HG02970 (cell line): ENCODE data around the gene WFIKKN1.

Source experiments
- ATAC-seq: cut with Tn5 transposase; IDR thresholded peaks from one replicate; pipeline ENCODE4 v1.9.1; 2021; ENCODE audit warnings: mild to moderate bottlenecking, moderate library complexity, moderate number of reproducible peaks; ENCODE audit not compliant: unreplicated experiment, low FRiP score

WFIKKN1 gene

DNA sequence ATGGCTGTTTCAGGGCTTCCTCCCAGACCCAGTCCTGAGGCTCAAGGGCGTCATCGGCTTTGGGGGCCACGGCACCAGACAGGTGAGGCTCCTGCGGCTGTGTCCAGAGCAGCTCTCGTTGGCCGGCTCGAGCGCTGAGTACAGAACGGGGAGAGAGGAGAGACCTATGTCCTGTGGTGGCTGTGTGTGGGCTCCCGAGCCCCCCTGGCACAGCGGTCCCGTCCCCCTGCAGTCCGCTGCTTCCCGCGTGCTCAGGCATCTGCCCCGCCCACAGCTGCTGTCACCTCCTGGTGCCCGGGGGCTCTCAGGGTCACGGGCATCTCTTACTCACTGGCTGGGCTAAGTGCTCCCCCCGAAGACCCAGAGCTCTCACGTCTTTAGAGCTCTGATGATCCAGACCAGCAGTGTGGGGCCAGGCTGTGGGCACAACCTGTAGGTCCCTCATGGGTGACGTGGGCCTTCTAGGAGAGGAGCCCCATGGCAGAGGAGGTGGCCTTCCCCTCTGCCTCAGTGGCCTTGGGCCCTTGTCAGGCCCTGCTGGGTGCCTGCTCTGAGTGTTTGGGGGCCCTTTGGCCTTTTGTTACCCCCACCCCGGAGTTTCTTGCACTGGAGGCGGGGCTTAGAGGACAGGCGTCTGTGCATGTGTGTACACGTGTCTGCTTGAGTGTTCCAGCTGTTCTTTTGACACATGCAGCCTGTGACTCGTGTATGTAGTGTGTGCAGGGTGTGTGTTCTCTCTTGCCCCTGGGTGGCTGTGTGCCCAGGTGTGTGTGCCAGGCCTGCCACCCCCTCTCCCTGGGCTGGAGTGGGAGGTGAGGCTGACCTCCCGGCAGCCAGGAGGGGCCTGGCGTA is 21.9 kb downstream of the WFIKKN1 start:
- ATAC-seq, result no peak

GRCh38 chr16:654034-654433 is 23.2 kb downstream of the WFIKKN1 start:
- ATAC-seq, result no peak

GRCh38 chr16:657487-657886 is 26.7 kb downstream of the WFIKKN1 start:
- ATAC-seq, result no peak

DNA sequence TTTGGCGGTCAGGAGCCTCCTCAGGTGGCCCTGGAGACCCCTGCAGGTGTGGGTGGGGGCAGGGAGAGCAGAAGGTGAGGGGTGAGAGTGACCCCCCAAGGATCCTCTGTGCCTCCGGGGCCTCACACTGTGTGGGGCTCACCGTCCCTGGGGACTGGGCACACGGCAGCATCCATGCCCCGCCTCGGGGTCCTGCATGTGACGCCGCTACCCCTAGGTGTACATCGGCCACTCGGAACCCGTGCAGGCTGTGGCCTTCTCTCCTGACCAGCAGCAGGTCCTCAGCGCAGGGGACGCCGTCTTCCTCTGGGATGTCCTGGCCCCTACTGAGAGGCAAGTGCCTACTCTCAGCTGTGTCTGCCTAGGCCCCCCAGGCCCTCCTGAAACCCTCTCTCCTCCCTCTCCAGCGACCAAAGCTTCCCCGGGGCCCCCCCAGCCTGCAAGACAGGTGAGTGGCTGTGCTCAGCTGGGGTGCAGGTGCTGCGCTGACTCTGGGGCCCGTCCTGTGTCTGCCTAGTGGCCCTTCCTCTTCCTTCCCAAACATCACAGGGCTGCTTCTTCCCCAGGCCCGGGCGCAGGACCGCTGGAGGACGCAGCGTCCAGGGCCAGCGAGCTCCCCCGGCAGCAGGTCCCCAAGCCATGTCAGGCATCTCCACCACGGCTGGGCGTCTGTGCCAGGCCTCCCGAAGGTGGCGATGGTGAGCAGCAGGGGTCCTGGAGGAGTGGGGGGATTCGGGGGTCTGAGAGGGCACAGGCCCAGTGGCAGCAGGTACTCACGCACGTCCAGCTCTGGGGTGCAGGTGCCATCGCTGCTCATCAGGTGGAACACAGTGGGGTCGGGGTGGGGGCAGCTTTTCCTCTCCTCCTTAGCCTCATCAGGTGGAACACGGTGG is 28.1 kb downstream of the WFIKKN1 start:
- no peak for ATAC-seq

GRCh38 chr16:659618-660017 is 28.8 kb downstream of the WFIKKN1 start:
- no peak for ATAC-seq

DNA sequence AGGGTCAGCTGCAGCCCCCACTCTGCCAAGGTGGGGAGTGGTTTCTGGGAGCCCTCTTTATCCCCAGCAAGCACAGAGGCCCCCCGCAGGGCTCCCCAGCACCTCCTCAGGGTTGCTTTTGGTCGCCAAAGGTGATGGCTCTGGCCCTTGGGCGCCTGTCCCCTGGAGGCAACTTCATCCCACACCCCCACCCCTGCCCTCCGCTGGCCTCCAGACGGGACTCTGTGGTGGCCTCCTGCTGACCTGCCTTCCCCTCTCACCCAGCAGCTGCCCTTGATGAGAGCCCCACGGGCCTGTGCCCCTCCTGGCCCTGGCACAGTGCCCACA is 29.3 kb downstream of the WFIKKN1 start:
- ATAC-seq, result no peak

GRCh38 chr16:660459-661183 is 29.8 kb downstream of the WFIKKN1 start:
- peak; percentile 55 for ATAC-seq

DNA sequence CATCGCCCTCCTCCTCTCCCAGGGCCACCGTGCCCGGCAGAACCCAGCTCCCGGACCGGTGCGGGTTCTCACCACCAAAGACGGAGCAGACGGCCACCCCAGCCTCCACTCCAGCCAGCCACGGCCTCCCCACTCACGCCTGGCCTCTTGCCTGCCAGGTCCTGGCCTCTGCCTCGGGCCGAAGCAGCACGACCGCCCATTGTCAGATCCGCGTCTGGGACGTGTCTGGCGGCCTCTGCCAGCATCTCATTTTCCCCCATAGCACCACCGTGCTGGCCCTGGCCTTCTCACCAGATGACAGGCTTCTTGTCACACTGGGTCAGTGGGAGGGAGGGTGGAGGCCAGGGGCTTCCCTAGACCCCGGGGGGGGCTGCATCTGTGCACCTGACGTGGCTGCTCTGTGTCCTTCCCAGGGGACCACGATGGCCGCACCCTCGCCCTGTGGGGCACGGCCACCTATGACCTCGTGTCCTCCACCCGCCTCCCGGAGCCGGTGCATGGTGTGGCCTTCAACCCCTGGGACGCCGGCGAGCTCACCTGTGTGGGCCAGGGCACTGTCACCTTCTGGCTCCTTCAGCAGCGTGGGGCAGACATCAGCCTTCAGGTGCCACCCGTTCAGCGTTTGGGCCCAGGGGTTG is 30.5 kb downstream of the WFIKKN1 start:
- ATAC-seq, result peak; percentile 9

GRCh38 chr16:662095-662494 is 31.3 kb downstream of the WFIKKN1 start:
- no peak for ATAC-seq

GRCh38 chr16:662597-662996 is 31.8 kb downstream of the WFIKKN1 start:
- no peak for ATAC-seq

- ATAC-seq, result no peak
These were observed 35.8 kb downstream of the WFIKKN1 start for GRCh38 chr16:666572-666971.

- ATAC-seq, result no peak
These were observed 36.5 kb downstream of the WFIKKN1 start for GRCh38 chr16:667113-667779.

DNA sequence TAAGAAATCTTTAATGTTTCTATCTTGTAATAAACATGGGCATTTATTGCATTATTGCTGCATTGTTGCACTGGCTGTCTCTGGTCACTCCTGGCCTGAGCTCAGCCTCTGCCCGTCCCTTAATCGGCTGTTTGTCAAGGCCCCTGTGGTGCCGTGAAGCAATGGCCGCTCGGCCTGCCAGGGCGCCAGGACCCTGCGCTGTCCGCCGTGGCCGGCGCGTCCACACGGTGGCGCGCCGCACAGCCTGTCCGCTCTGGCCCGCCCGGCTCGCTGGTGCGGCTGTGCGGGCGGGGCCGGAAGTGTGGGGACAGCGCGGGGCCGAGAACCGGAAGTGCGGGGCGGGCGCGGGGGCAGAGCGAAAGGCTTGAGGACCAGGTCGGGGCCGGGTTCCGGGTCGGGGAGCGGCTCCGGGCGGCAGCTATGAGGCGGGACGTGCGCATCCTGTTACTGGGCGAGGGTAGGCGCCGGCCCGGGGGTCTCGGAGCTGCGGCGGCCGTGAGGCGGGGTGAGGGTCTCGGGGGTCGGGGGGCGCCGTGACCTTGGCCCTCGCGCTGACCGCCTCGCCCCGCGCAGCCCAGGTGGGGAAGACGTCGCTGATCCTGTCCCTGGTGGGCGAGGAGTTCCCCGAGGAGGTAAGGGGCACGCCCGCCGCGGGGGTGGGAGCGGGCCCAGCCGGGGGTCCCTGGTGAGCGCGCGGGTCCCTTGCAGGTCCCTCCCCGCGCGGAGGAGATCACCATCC is 37.2 kb downstream of the WFIKKN1 start, which contains the start of gene RHOT2:
TSS of gene RHOT2 (plus strand) at position 353 of the 739 bp plus-strand sequence. CDS start at position 421, 68 bp downstream.
- ATAC-seq, result peak; percentile 87

GRCh38 chr16:668519-669171 is 37.9 kb downstream of the WFIKKN1 start:
- ATAC-seq, result no peak

- no peak for ATAC-seq
These were observed 38.9 kb downstream of the WFIKKN1 start for GRCh38 chr16:669666-670065.

DNA sequence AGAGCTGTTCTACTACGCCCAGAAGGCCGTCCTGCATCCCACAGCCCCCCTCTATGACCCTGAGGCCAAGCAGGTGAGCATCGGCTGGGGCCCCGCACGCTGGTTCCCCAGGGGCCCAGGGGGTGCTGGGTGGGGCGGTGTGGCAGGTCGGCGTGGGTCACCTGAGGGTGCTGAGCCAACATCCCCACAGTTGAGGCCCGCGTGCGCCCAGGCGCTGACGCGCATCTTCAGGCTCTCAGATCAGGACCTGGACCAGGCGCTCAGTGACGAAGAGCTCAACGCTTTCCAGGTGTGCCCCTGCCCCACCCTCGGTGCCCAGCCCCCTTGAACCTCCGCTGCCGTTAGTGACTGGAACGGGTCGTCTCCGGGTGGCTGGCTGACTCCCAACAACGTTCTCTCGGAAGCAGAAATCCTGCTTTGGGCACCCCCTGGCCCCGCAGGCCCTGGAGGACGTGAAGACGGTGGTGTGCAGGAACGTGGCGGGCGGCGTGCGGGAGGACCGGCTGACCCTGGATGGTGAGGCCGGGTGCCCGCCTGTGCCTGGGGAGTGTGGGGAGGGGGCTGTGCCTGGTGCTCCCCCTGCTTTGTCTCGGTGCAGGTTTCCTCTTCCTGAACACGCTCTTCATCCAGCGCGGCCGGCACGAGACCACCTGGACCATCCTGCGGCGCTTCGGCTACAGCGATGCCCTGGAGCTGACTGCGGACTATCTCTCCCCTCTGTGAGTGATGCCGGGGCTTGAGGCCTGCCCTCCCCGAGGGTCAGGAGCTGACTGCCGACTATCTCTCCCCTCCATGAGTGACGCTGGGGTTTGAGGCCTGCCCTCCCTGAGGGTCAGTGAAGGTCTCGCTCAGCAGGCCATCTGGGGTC is 39.9 kb downstream of the WFIKKN1 start:
- ATAC-seq, result no peak

- no peak for ATAC-seq
These were observed 40.8 kb downstream of the WFIKKN1 start for GRCh38 chr16:671353-672131.
